A673 (cell line): Measurements from ENCODE around the gene TBXAS1.

Source experiments
- CTCF ChIP-seq: fragments of 300-800, 200-600 bp; sonication (generic); conservative IDR thresholded peaks from 2 replicates; pipeline ENCODE4 v1.5.1; 2017; ENCODE audit warnings: low read depth, mild to moderate bottlenecking, antibody characterized with exemption, low read length, moderate library complexity, mixed read lengths
- EZH2 ChIP-seq: fragments of 200-600 bp; sonication (generic); IDR thresholded peaks from 2 replicates; pipeline ENCODE4 v1.6.1; 2017; ENCODE audit warnings: borderline replicate concordance, low read depth, mild to moderate bottlenecking, mixed read lengths, antibody characterized with exemption, low read length; ENCODE audit not compliant: poor library complexity, severe bottlenecking

- no peak for TF ChIP-seq CTCF
- no peak for TF ChIP-seq EZH2
Observed at GRCh38 chr7:139991269-139991666, 162.2 kb downstream of the TBXAS1 start.
